ENCODE data around the gene CYP2U1. TPM values are rescaled to one million over a fixed set of nuclear protein-coding genes. Genes with fewer than 3 reads are reported as not detected.
A peak's percentile ranks its signal among the peaks of the same experiment; 100 is the strongest.

The CYP2U1 gene
- total RNA-seq (2011; cell fraction: chromatin; rRNA removed; ENCODE audit: low replicate concordance), result 0.33 TPM in 1 of 2 replicates, not detected in the other
- total RNA-seq (2011; cell fraction: nucleolus; rRNA removed), result 0.13 TPM in 1 of 2 replicates, not detected in the other
- total RNA-seq (2011; cell fraction: nucleoplasm; rRNA removed), result 0.22 TPM in 1 of 2 replicates, not detected in the other
- 0.05 and 0.20 TPM in 2 replicates for total RNA-seq (2014; rRNA removed)
- total RNA-seq (2014; rRNA removed; fragmentation: Illumina TruSeq; extraction: Trizol), result 0.11 and 0.26 TPM in 2 replicates
- 0.08 and 0.14 TPM in 2 replicates for total RNA-seq (2015; rRNA removed; fragmentation: Illumina TruSeq; extraction: Trizol)
- 0.07 and 0.25 TPM in 2 replicates for total RNA-seq (2021)
- polyA plus RNA-seq (2011; rRNA removed), result 0.03 and 0.09 TPM in 2 replicates
- 0.04 and 0.06 TPM in 2 replicates for polyA plus RNA-seq (2011; cell fraction: cytosol; rRNA removed)
- polyA plus RNA-seq (2011; cell fraction: nucleus; rRNA removed), result 0.06 and 0.22 TPM in 2 replicates
- polyA plus RNA-seq (2012), result 0.09 and 0.32 TPM in 2 replicates
- polyA plus RNA-seq (2014; fragmentation: Illumina TruSeq; extraction: Trizol), result 0.04 and 0.07 TPM in 2 replicates
- under 1 TPM; 0.07 to 0.15 TPM for polyA plus RNA-seq (2014; fragmentation: Nextera tagmentation; extraction: Ambion mirVana)
- 0.09 TPM in 1 of 2 replicates, not detected in the other for polyA plus RNA-seq (2014; rRNA removed)
- 0.09 TPM in 1 of 2 replicates, not detected in the other for polyA minus RNA-seq (2011; rRNA and poly(A)+ RNA removed)
- not detected in 2 replicates for polyA minus RNA-seq (2011; cell fraction: cytosol; rRNA and poly(A)+ RNA removed)
- polyA minus RNA-seq (2011; cell fraction: nucleus; rRNA and poly(A)+ RNA removed), result 0.13 and 0.89 TPM in 2 replicates
- percentile 27 among the genes with signal in this experiment for Bru-seq, nascent RNA
- percentile 16 among the genes with signal in this experiment for BruChase-seq, experiment 1, labeled RNA remaining after a 2-hour chase
- percentile 21 among the genes with signal in this experiment for BruChase-seq, experiment 2, labeled RNA remaining after a 6-hour chase
- long read RNA-seq, experiment 1, partial matches to known transcripts, result 0 of 1 reads
- long read RNA-seq, experiment 1, other reads (novel, unspliced or antisense), result 1 of 1 reads
- long read RNA-seq, experiment 2, result 0 reads
- long read RNA-seq, experiment 3, result 0 reads

GRCh38 chr4:107930821-107931774, at the start of gene CYP2U1:
Gene CYP2U1 (plus strand): TSS chr4:107931549. CDS start chr4:107931644, 95 bp downstream.
- 34% methylated on average over 44 of the region's 78 CpGs for WGBS (ENCODE audit: insufficient coverage, low coverage, missing lambda C conversion rate)
- intact Hi-C loops (cut with micrococcal nuclease), result no loop called here
- DNase-seq (ENCODE audit: extremely low read depth in 1 of 4, low spot score in 3 of 4), result peak; percentile 47 to 68 (median 61)
- ChIA-PET CTCF (ENCODE audit: low intra/inter-chr PET ratio) (no interaction called here), POLR2A (no interaction called here)
- H2AFZ ChIP-seq (ENCODE audit: low read depth, low read length), result peak within 1 kb of the TSS; percentile 71
- no TSS peak for BruUV-seq (replicated peaks)
- H3K36me3 ChIP-seq (ENCODE audit: control insufficient read depth, insufficient read depth, low read length), result no peaks in the 10 kb centered on the region
- H3K27ac ChIP-seq (ENCODE audit: extremely low read depth, low read depth, low read length), result no peak within 1 kb of the TSS
- H3K4me3 ChIP-seq, result peak within 1 kb of the TSS; percentile 30
- no peaks in the 10 kb centered on the region for H3K9me1 ChIP-seq (ENCODE audit: control insufficient read depth, insufficient read depth, low read length)
- H3K27me3 ChIP-seq (ENCODE audit: control insufficient read depth in 2 of 2, insufficient read depth in 2 of 2, low read length in 2 of 2), result peaks cover 0 to 6% of the 10 kb centered on the region in 2 experiments; a peak in 1 of 5 replicates
- peak; percentile 97 for ATAC-seq
- in situ Hi-C loops (cut with MboI), result no loop called here
- H3K4me2 ChIP-seq (ENCODE audit: insufficient read depth, low read length), result peak within 1 kb of the TSS; percentile 79
- peaks cover 0 to 15% of the 10 kb centered on the region in 2 experiments; a peak in 2 of 5 replicates for H3K4me1 ChIP-seq (replicated peaks in 1 of 2; ENCODE audit: control insufficient read depth in 2 of 2, insufficient read depth in 2 of 2, low read length in 2 of 2)
- no peaks in the 10 kb centered on the region for H4K20me1 ChIP-seq (replicated peaks; ENCODE audit: control insufficient read depth, insufficient read depth, low read length)
- H3K9me3 ChIP-seq (replicated peaks; ENCODE audit: control insufficient read depth, insufficient read depth, low read depth, low read length), result no peaks in the 10 kb centered on the region
- no peak for FAIRE-seq
- peak within 1 kb of the TSS; percentile 30 to 64; a peak in 1 of 4 replicates for H3K9ac ChIP-seq (ENCODE audit: insufficient read depth in 1 of 2, low read depth in 2 of 2, low read length in 2 of 2)
- H3K79me2 ChIP-seq (ENCODE audit: control insufficient read depth, insufficient read depth, low read length), result no peaks in the 10 kb centered on the region
- TF ChIP-seq IFI16 (CRISPR knock-in tag; IDR thresholded peaks at IDR 0.05) (no peak), SOX6 (IDR thresholded peaks at IDR 0.05) (no peak), NR4A1 (CRISPR knock-in tag; IDR thresholded peaks at IDR 0.05) (no peak), NR4A1 (tag; IDR thresholded peaks at IDR 0.05) (no peak), ZNF512 (tag; IDR thresholded peaks at IDR 0.05) (no peak), ZBTB7A (IDR thresholded peaks at IDR 0.05; ENCODE audit: borderline replicate concordance, control insufficient read depth, low read depth, low read length) (peak; percentile 12; the same call in 1 of the 2 replicates), LCOR (CRISPR knock-in tag; IDR thresholded peaks at IDR 0.05) (no peak), CBX2 (IDR thresholded peaks at IDR 0.05; ENCODE audit: insufficient read depth, low read length, poor library complexity, severe bottlenecking) (no peak), E2F6 (IDR thresholded peaks at IDR 0.05; ENCODE audit: borderline replicate concordance in 1 of 2, extremely low read depth in 1 of 2, insufficient read depth in 1 of 2, insufficient read length in 1 of 2, low read depth in 1 of 2, low read length in 1 of 2, poor library complexity in 1 of 2, severe bottlenecking in 1 of 2) (peak; percentile 21 to 47), SREBF2 (CRISPR knock-in tag; IDR thresholded peaks at IDR 0.05) (no peak), VEZF1 (CRISPR knock-in tag; IDR thresholded peaks at IDR 0.05) (peak; percentile 32; the same call in 1 of the 2 replicates)
